ENCODE data around the gene DAAM1. TPM values are rescaled to one million over a fixed set of nuclear protein-coding genes. Genes with fewer than 3 reads are reported as not detected.

DAAM1 gene
- polyA plus RNA-seq, 2 donors, result 21.7 to 32.7 TPM

- Histone ChIP-seq H3K4me1 (ENCODE audit: control insufficient read depth in 2 of 2, insufficient read depth in 2 of 2, low read length in 1 of 2) (no peaks in the 10 kb centered on the region), H3K36me3 (ENCODE audit: control insufficient read depth in 2 of 2, insufficient read depth in 2 of 2, low read length in 1 of 2) (peaks cover 12 to 13% of the 10 kb centered on the region in 2 donors), H3K27ac (ENCODE audit: low read depth in 2 of 2, low read length in 1 of 2) (peak overlapping the region; percentile 70 to 72), H3K4me3 (ENCODE audit: low read depth in 1 of 2, low read length in 2 of 2) (no peak overlapping the region), H3K27me3 (ENCODE audit: control insufficient read depth in 1 of 2, insufficient read depth in 2 of 2, low read length in 2 of 2) (no peaks in the 10 kb centered on the region), H3K9me3 (ENCODE audit: control insufficient read depth in 2 of 2, insufficient read depth in 1 of 2, low read depth in 1 of 2, low read length in 1 of 2) (no peaks in the 10 kb centered on the region)
- 51 to 65% methylated on average over 3 of the region's 3 CpGs for WGBS, 2 donors
Measured at GRCh38 chr14:59355091-59355490, 166.6 kb downstream of the DAAM1 start.

- peaks cover under 1 to 4% of the 10 kb centered on the region in 2 donors for H3K4me1 ChIP-seq (ENCODE audit: control insufficient read depth in 2 of 2, insufficient read depth in 2 of 2, low read length in 1 of 2)
- 70 to 79% methylated on average over 2 of the region's 2 CpGs for WGBS, 2 donors
- no peaks in the 10 kb centered on the region for H3K9me3 ChIP-seq (ENCODE audit: control insufficient read depth in 2 of 2, insufficient read depth in 1 of 2, low read depth in 1 of 2, low read length in 1 of 2)
- no peaks in the 10 kb centered on the region for H3K27me3 ChIP-seq (ENCODE audit: control insufficient read depth in 1 of 2, insufficient read depth in 2 of 2, low read length in 2 of 2)
- H3K27ac ChIP-seq (ENCODE audit: low read depth in 2 of 2, low read length in 1 of 2), result no peak overlapping the region
- no peak overlapping the region for H3K4me3 ChIP-seq (ENCODE audit: low read depth in 1 of 2, low read length in 2 of 2)
- peaks cover 6 to 11% of the 10 kb centered on the region in 2 donors for H3K36me3 ChIP-seq (ENCODE audit: control insufficient read depth in 2 of 2, insufficient read depth in 2 of 2, low read length in 1 of 2)
Measured at GRCh38 chr14:59356312-59356711, 167.8 kb downstream of the DAAM1 start.

DNA sequence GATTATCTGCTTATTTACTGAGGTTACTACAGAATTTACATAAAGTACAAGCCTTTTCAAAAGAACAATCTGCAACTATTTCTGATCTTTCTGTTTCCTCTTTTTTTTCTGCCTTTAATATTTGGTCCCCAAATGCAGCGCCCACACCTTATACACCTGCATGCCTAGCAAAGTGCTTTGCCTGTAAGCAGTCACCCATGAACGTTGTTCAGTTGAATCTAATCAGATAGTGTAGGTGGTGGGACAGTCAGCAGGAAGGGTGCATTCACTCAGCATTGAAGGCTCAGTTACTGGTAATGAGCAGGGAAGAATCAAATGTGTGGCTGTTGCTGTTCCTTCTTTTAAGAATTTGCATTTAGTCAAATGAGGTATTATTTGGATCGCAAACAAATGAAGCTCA, 168.3 kb downstream of the DAAM1 start:
- Histone ChIP-seq H3K36me3 (ENCODE audit: control insufficient read depth in 2 of 2, insufficient read depth in 2 of 2, low read length in 1 of 2) (peaks cover 4 to 10% of the 10 kb centered on the region in 2 donors), H3K9me3 (ENCODE audit: control insufficient read depth in 2 of 2, insufficient read depth in 1 of 2, low read depth in 1 of 2, low read length in 1 of 2) (no peaks in the 10 kb centered on the region), H3K27me3 (ENCODE audit: control insufficient read depth in 1 of 2, insufficient read depth in 2 of 2, low read length in 2 of 2) (no peaks in the 10 kb centered on the region), H3K4me3 (ENCODE audit: low read depth in 1 of 2, low read length in 2 of 2) (no peak overlapping the region), H3K27ac (ENCODE audit: low read depth in 2 of 2, low read length in 1 of 2) (peak overlapping the region in 1 of 2 donors; percentile 40), H3K4me1 (ENCODE audit: control insufficient read depth in 2 of 2, insufficient read depth in 2 of 2, low read length in 1 of 2) (peaks cover 4 to 8% of the 10 kb centered on the region in 2 donors)
- 89% methylated on average over 3 of the region's 3 CpGs for WGBS, 2 donors

DNA sequence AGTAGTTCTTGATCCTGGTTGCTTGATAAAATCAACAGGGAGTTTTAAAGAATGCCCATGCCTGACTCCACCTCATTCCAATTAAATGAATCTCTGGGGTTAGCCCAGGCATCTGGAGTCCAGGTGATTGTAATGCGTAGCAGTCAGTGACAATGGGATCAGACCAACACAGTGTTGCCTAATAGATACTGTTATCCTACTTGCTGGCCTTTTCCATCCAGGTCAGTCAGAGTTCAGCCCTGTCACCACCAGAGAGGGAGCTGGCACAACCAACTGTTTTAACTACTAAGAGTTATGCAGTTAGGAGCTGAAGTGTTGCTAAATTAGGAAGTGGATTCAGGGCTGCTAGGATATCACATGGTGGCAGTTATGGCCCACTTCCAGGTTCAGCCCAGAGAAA, 169.6 kb downstream of the DAAM1 start:
- Histone ChIP-seq H3K4me1 (ENCODE audit: control insufficient read depth in 2 of 2, insufficient read depth in 2 of 2, low read length in 1 of 2) (peaks cover 4 to 8% of the 10 kb centered on the region in 2 donors), H3K27ac (ENCODE audit: low read depth in 2 of 2, low read length in 1 of 2) (peak overlapping the region; percentile 20 to 43), H3K36me3 (ENCODE audit: control insufficient read depth in 2 of 2, insufficient read depth in 2 of 2, low read length in 1 of 2) (peaks cover 4 to 10% of the 10 kb centered on the region in 2 donors), H3K9me3 (ENCODE audit: control insufficient read depth in 2 of 2, insufficient read depth in 1 of 2, low read depth in 1 of 2, low read length in 1 of 2) (no peaks in the 10 kb centered on the region), H3K4me3 (ENCODE audit: low read depth in 1 of 2, low read length in 2 of 2) (no peak overlapping the region), H3K27me3 (ENCODE audit: control insufficient read depth in 1 of 2, insufficient read depth in 2 of 2, low read length in 2 of 2) (no peaks in the 10 kb centered on the region)
- 40 to 50% methylated on average over 1 of the region's 1 CpG for WGBS, 2 donors

- 53 to 55% methylated on average over 1 of the region's 1 CpG for WGBS, 2 donors
- peaks cover 4 to 8% of the 10 kb centered on the region in 2 donors for H3K4me1 ChIP-seq (ENCODE audit: control insufficient read depth in 2 of 2, insufficient read depth in 2 of 2, low read length in 1 of 2)
- no peaks in the 10 kb centered on the region for H3K27me3 ChIP-seq (ENCODE audit: control insufficient read depth in 1 of 2, insufficient read depth in 2 of 2, low read length in 2 of 2)
- H3K36me3 ChIP-seq (ENCODE audit: control insufficient read depth in 2 of 2, insufficient read depth in 2 of 2, low read length in 1 of 2), result peaks cover 4 to 8% of the 10 kb centered on the region in 2 donors
- H3K4me3 ChIP-seq (ENCODE audit: low read depth in 1 of 2, low read length in 2 of 2), result no peak overlapping the region
- peak overlapping the region; percentile 20 to 43 for H3K27ac ChIP-seq (ENCODE audit: low read depth in 2 of 2, low read length in 1 of 2)
- H3K9me3 ChIP-seq (ENCODE audit: control insufficient read depth in 2 of 2, insufficient read depth in 1 of 2, low read depth in 1 of 2, low read length in 1 of 2), result no peaks in the 10 kb centered on the region
Measured at GRCh38 chr14:59358784-59359183, 170.3 kb downstream of the DAAM1 start.

DNA sequence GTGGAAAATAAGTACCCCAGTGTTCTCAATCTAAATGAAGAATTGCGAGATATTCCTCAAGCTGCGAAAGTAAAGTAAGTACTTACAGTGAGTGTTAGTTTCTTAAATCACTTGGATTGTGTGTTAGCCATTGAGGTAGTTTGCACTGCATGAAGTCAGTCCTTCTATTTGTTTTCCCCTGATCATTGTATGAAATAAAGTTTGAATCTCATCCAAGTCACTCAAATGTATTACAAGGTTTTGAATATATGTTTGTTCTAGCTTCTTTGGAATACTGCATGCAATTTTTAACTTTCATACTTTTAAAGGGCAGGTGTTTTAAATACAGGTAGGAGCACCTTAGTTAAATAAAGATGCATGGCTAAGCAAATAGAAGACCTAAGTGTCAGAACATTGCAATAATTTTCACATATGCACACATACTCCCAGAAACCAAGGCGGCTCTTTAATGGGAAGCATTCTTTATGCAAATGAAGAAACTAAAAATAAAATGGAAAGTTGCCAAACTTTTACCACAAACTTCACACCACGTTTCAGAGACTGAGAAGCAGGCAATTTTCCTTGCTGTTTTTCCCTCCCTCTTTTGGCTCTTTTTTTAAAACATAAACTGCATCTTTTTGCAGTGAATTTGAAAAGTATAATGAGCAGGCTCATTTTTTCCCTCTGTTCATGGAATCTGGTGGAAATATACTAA, 171.1 kb downstream of the DAAM1 start:
- Histone ChIP-seq H3K4me1 (ENCODE audit: control insufficient read depth in 2 of 2, insufficient read depth in 2 of 2, low read length in 1 of 2) (peaks cover 4 to 8% of the 10 kb centered on the region in 2 donors), H3K36me3 (ENCODE audit: control insufficient read depth in 2 of 2, insufficient read depth in 2 of 2, low read length in 1 of 2) (peaks cover 4 to 8% of the 10 kb centered on the region in 2 donors), H3K9me3 (ENCODE audit: control insufficient read depth in 2 of 2, insufficient read depth in 1 of 2, low read depth in 1 of 2, low read length in 1 of 2) (no peaks in the 10 kb centered on the region), H3K4me3 (ENCODE audit: low read depth in 1 of 2, low read length in 2 of 2) (no peak overlapping the region), H3K27me3 (ENCODE audit: control insufficient read depth in 1 of 2, insufficient read depth in 2 of 2, low read length in 2 of 2) (no peaks in the 10 kb centered on the region), H3K27ac (ENCODE audit: low read depth in 2 of 2, low read length in 1 of 2) (no peak overlapping the region)
- 49 to 56% methylated on average over 4 of the region's 4 CpGs for WGBS, 2 donors

- Histone ChIP-seq H3K27ac (ENCODE audit: low read depth in 2 of 2, low read length in 1 of 2) (no peak overlapping the region), H3K36me3 (ENCODE audit: control insufficient read depth in 2 of 2, insufficient read depth in 2 of 2, low read length in 1 of 2) (peaks cover 4 to 9% of the 10 kb centered on the region in 2 donors), H3K9me3 (ENCODE audit: control insufficient read depth in 2 of 2, insufficient read depth in 1 of 2, low read depth in 1 of 2, low read length in 1 of 2) (no peaks in the 10 kb centered on the region), H3K27me3 (ENCODE audit: control insufficient read depth in 1 of 2, insufficient read depth in 2 of 2, low read length in 2 of 2) (no peaks in the 10 kb centered on the region), H3K4me1 (ENCODE audit: control insufficient read depth in 2 of 2, insufficient read depth in 2 of 2, low read length in 1 of 2) (peaks cover 4 to 8% of the 10 kb centered on the region in 2 donors), H3K4me3 (ENCODE audit: low read depth in 1 of 2, low read length in 2 of 2) (no peak overlapping the region)
Measured at GRCh38 chr14:59360233-59360632, 171.8 kb downstream of the DAAM1 start.

GRCh38 chr14:59360923-59361794, 172.7 kb downstream of the DAAM1 start:
- Histone ChIP-seq H3K4me3 (ENCODE audit: low read depth in 1 of 2, low read length in 2 of 2) (no peak overlapping the region), H3K27me3 (ENCODE audit: control insufficient read depth in 1 of 2, insufficient read depth in 2 of 2, low read length in 2 of 2) (no peaks in the 10 kb centered on the region), H3K27ac (ENCODE audit: low read depth in 2 of 2, low read length in 1 of 2) (peak overlapping the region; percentile 75 to 92), H3K9me3 (ENCODE audit: control insufficient read depth in 2 of 2, insufficient read depth in 1 of 2, low read depth in 1 of 2, low read length in 1 of 2) (no peaks in the 10 kb centered on the region), H3K4me1 (ENCODE audit: control insufficient read depth in 2 of 2, insufficient read depth in 2 of 2, low read length in 1 of 2) (peaks cover 4 to 8% of the 10 kb centered on the region in 2 donors), H3K36me3 (ENCODE audit: control insufficient read depth in 2 of 2, insufficient read depth in 2 of 2, low read length in 1 of 2) (peaks cover 4 to 9% of the 10 kb centered on the region in 2 donors)
- 52 to 53% methylated on average over 13 of the region's 13 CpGs for WGBS, 2 donors

- H3K4me3 ChIP-seq (ENCODE audit: low read depth in 1 of 2, low read length in 2 of 2), result no peak overlapping the region
- H3K27me3 ChIP-seq (ENCODE audit: control insufficient read depth in 1 of 2, insufficient read depth in 2 of 2, low read length in 2 of 2), result no peaks in the 10 kb centered on the region
- peaks cover 4 to 8% of the 10 kb centered on the region in 2 donors for H3K4me1 ChIP-seq (ENCODE audit: control insufficient read depth in 2 of 2, insufficient read depth in 2 of 2, low read length in 1 of 2)
- H3K36me3 ChIP-seq (ENCODE audit: control insufficient read depth in 2 of 2, insufficient read depth in 2 of 2, low read length in 1 of 2), result peaks cover 2 to 6% of the 10 kb centered on the region in 2 donors
- no peaks in the 10 kb centered on the region for H3K9me3 ChIP-seq (ENCODE audit: control insufficient read depth in 2 of 2, insufficient read depth in 1 of 2, low read depth in 1 of 2, low read length in 1 of 2)
- WGBS, 2 donors, result 91% methylated on average over 2 of the region's 2 CpGs
- no peak overlapping the region for H3K27ac ChIP-seq (ENCODE audit: low read depth in 2 of 2, low read length in 1 of 2)
Measured at GRCh38 chr14:59362513-59362912, 174.0 kb downstream of the DAAM1 start.
